ENCODE data around the gene CNN3. TPM values are rescaled to one million over a fixed set of nuclear protein-coding genes. Genes with fewer than 3 reads are reported as not detected.

The CNN3 gene
- total RNA-seq, 4 donors from 2014 or later, result 148 to 216 (median 175) TPM

DNA sequence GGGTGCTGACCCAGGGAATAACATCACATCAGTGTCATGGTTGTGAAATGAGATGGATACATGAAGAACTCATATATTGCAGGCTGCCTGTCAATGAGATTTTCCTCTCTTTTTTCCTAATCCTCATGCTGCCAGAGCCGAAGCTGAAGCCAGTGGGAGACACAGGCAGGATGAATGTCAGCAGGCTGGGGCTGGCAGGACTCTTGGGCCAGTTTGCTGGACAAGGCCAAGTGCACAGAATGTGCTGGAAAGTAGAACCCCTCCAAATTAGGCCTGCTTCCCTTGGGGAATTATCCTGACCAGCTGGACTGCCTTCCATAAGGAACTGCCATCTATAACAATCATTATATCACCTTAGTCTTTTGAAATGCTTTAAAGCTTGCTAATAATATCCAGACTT lies 75.3 kb downstream of the CNN3 start:
- DNase-seq (ENCODE audit: low spot score) (no peak), ATAC-seq (ENCODE audit: low FRiP score) (no peak)
- TF ChIP-seq, protein P1, sequence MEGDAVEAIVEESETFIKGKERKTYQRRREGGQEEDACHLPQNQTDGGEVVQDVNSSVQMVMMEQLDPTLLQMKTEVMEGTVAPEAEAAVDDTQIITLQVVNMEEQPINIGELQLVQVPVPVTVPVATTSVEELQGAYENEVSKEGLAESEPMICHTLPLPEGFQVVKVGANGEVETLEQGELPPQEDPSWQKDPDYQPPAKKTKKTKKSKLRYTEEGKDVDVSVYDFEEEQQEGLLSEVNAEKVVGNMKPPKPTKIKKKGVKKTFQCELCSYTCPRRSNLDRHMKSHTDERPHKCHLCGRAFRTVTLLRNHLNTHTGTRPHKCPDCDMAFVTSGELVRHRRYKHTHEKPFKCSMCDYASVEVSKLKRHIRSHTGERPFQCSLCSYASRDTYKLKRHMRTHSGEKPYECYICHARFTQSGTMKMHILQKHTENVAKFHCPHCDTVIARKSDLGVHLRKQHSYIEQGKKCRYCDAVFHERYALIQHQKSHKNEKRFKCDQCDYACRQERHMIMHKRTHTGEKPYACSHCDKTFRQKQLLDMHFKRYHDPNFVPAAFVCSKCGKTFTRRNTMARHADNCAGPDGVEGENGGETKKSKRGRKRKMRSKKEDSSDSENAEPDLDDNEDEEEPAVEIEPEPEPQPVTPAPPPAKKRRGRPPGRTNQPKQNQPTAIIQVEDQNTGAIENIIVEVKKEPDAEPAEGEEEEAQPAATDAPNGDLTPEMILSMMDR (IDR thresholded peaks at IDR 0.05), result no peak

Other genes with a start within 250 kb of the CNN3 start
- 1 to 10 TPM; 1.3 to 1.9 (median 1.4) TPM for gene SLC44A3, start 106.8 kb downstream of the CNN3 start, total RNA-seq
- 1 to 10 TPM in 3 of 4 donors, under 1 TPM in 1; 0.79 to 2.8 (median 1.4) TPM for gene ALG14, start 145.8 kb upstream of the CNN3 start, total RNA-seq
- gene TLCD4, start 190.2 kb upstream of the CNN3 start, total RNA-seq, result 10 to 100 TPM in 1 of 4 donors, 1 to 10 TPM in 3; 3.7 to 18.5 (median 6.1) TPM